AG04449 (cell line): ENCODE measurements around the gene EEF1AKMT3.
"Not testable (repeated sequence)": the region's sequence is repeated elsewhere in the genome, so short reads cannot be mapped to it uniquely, and the experiment has no call there.

ENCODE experiments used
- CTCF ChIA-PET: fragments of 350-600 bp; formaldehyde crosslinking; extraction: SDS; loops from one replicate; lab custom pipeline; 2021; ENCODE audit warnings: antibody characterized with exemption; lab: Yijun Ruan, JAX
- POLR2A ChIA-PET: fragments of 400-600, 350-600 bp; formaldehyde crosslinking; extraction: SDS; loops from one replicate; lab custom pipeline; 2020; ENCODE audit warnings: antibody characterized with exemption, inconsistent platforms; lab: Yijun Ruan, JAX
- DNase-seq: peaks from one replicate; pipeline ENCODE4 v3.0.0-alpha.2; 2010; ENCODE audit warnings: low read depth, low spot score
- H3K4me3 ChIP-seq: 2 replicates; pipeline ENCODE4 v1.5.1; 2011; ENCODE audit warnings: low read depth, mild to moderate bottlenecking, control low read depth, low read length
- TF ChIP-seq, protein P1 (sequence below): IDR thresholded peaks from one replicate; pipeline ENCODE4 v1.5.1; 2011; ENCODE audit warnings: mild to moderate bottlenecking, moderate library complexity, low read length, control low read depth, inconsistent platforms; ENCODE audit not compliant: insufficient read depth; ENCODE audit errors: missing control alignments

Gene EEF1AKMT3

DNA sequence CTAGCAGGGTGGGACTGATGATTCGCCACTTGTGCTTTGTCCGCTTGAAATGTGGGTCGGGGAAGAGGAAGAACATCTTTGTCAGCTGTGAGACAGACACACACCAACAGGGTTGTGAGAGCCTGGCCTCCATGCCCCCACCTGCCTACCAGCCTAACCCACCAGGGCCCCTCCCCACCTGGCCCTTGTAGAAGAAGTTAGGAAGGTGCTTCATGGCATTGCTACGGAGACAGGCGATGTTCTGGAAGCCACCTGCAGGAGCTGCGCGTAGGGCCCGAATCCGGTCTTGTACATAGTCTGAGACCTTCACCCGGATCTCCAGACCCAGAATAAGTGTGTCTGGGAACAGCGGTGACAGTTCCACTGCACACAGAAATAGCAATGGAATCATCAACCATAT lies 2.8 kb upstream of the EEF1AKMT3 start:
- no peak overlapping the region for H3K4me3 ChIP-seq
- POLR2A ChIA-PET = no interaction called here
- no peak for DNase-seq
- CTCF ChIA-PET = interaction anchor here (1.7 kb wide), 1 partner anchor 13 kb away, joined by 8 read pairs; no protein-coding TSS in a partner anchor
- TF ChIP-seq, protein P1, sequence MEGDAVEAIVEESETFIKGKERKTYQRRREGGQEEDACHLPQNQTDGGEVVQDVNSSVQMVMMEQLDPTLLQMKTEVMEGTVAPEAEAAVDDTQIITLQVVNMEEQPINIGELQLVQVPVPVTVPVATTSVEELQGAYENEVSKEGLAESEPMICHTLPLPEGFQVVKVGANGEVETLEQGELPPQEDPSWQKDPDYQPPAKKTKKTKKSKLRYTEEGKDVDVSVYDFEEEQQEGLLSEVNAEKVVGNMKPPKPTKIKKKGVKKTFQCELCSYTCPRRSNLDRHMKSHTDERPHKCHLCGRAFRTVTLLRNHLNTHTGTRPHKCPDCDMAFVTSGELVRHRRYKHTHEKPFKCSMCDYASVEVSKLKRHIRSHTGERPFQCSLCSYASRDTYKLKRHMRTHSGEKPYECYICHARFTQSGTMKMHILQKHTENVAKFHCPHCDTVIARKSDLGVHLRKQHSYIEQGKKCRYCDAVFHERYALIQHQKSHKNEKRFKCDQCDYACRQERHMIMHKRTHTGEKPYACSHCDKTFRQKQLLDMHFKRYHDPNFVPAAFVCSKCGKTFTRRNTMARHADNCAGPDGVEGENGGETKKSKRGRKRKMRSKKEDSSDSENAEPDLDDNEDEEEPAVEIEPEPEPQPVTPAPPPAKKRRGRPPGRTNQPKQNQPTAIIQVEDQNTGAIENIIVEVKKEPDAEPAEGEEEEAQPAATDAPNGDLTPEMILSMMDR = no peak

DNA sequence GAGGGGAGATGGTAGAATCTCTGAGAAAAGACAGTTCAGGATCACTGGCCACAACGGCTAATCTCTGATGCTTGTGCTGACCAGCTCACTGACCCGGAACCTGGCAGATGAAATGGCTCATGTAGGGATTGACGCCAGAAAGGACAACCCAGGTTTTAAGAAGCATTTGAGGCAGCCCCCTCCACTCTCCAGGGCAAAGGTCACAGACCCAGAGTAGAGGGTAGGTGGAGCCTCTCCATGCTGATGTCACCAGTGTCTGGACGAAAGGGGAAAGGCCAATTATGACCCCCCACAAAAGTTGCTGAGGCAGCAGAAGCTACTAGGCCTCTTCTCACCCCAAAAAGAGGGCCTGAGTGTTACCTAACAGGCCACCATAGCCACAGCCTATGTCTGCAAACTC lies 1.7 kb upstream of the EEF1AKMT3 start:
- ChIA-PET POLR2A (no interaction called here), CTCF (interaction anchor here (0.9 to 1.7 kb wide), 3 partner anchors 9 to 14 kb away, joined by 4 to 8 read pairs (median 4); partner anchors contain the start of gene TSFM)
- no peak for DNase-seq
- no peak overlapping the region for H3K4me3 ChIP-seq
- TF ChIP-seq, protein P1 = no peak

DNA sequence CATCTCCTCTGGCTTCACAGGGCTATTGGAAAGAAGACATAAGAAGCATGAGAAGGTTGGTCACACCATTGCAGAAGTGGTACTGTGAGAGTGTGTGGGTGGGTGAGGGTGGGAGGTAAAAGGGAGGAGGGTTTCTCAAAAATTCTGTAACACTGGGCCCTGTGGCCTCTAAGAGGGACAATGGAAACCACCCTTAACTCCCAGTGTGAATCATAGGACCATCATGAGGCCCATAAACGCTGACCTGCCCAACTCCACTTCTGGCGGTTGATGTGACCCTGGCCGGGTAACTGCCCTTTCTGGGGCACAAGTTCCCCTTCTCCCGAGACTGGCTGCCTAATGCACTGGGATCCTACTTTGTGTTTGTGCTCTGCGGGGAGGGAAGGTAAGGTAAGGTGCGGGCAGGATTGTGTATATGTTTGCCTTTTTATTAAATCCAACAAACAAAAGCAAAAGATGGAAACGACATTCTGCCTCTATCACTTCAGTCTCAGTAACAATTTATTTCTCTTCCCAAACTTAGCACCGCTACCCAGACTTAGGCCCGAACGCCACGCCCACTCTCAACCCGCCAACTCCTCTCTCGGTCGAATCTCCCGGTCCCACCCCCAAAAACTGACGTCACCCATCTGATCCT lies 1.1 kb upstream of the EEF1AKMT3 start:
- DNase-seq = peak; percentile 31
- H3K4me3 ChIP-seq = peak overlapping the region; percentile 99
- ChIA-PET CTCF (interaction anchor here (0.8 to 4.2 kb wide), 8 partner anchors 10 to 127 kb away, joined by 3 to 31 read pairs (median 4); partner anchors contain the start of gene TSFM), POLR2A (interaction anchor here (0.5 to 0.9 kb wide), 4 partner anchors 19 to 93 kb away, joined by 3 to 5 read pairs (median 4); partner anchors contain the start of gene CDK4)
- TF ChIP-seq, protein P1 = no peak

DNA sequence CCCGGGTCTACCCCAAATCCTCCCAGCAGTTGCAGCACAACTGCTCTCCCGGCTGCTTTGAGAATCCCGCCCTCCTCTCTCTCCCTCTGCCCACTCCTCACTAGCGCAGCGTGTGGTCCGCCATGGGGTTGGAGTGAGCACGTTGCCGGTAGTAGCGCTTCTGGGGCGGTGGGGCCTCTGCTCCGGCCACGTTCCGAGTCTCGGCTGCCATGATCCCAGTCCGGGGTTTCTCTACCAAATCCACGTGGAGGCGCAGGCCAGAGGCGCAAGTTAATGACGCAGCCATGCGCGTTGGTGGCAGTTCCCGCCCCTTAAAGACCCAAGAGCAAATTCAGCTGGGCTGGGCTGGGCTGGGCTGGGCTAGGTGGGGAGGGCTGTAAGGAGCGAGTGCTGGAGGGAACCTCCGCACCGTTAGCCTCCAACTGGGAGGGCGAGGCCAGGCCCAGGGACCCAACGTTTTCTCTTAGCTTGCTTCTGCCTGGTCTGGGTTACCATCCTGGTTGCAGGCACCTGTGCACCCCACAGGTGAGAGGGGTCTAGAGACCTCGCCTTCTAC lies 463 bp upstream of the EEF1AKMT3 start, which contains the start of gene METTL1:
TSS of gene METTL1 (minus strand) at position 233 of the 556 bp plus-strand sequence. CDS start at position 211, 22 bp downstream.
- peak; percentile 73 for DNase-seq
- peak within 1 kb of the TSS; percentile 99 for H3K4me3 ChIP-seq
- TF ChIP-seq, protein P1 = no peak
- ChIA-PET POLR2A (interaction anchor here (0.5 to 1.2 kb wide), 8 partner anchors 11 to 124 kb away, joined by 3 to 5 read pairs (median 4); partner anchors contain the start of genes CDK4, TSFM and TSPAN31), CTCF (interaction anchor here (0.8 to 4.2 kb wide), 7 partner anchors 9 to 126 kb away, joined by 3 to 31 read pairs (median 4); partner anchors contain the start of gene TSFM)

DNA sequence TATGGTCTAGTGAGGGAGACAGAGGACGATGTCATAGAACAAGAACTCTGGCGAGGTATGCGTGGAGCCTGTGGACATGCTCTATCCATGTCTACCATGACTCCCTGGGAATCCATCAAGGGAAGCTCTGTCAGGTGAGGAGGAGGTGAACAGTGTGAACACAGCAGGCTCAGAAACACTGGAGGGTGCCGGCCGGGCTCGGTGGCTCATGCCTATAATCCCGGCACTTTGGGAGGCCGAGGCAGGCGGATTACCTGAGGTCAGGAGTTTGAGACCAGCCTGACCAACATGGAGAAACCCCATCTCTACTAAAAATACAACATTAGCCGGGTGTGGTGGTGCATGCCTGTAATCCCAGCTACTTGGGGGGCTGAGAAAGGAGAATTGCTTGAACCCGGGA lies 2.2 kb downstream of the EEF1AKMT3 start:
- DNase-seq, H3K4me3 ChIP-seq, POLR2A ChIA-PET: not testable (repeated sequence)
- CTCF ChIA-PET = interaction anchor here (0.7 to 4.2 kb wide), 7 partner anchors 9 to 129 kb away, joined by 3 to 31 read pairs (median 3); partner anchors contain the start of gene TSFM

DNA sequence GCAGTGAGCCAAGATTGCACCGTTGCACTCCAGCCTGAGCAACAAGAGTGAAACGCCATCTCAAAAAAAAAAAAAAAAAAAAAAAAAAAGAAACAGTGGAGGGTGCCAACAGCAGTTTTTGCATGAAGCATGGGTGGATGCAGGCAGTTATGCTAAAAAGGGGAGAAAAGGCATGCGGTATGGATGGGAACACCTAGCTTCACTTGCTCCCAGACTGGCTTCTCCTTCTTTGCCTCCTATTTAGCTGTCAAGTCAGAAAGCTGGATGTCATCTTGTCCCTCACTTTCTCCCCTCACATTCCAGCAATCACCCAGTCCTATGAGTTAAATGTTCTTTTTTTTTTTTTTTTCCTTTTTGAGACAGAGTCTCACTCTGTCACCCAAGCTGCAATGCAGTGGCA lies 2.6 kb downstream of the EEF1AKMT3 start:
- ChIA-PET POLR2A (no interaction called here), CTCF (interaction anchor here (0.7 to 4.2 kb wide), 7 partner anchors 9 to 129 kb away, joined by 3 to 31 read pairs (median 4); partner anchors contain the start of gene TSFM)
- DNase-seq = no peak
- no peak overlapping the region for H3K4me3 ChIP-seq
- TF ChIP-seq, protein P1 = no peak
